ENCODE data around the gene CTNND2.

DNA sequence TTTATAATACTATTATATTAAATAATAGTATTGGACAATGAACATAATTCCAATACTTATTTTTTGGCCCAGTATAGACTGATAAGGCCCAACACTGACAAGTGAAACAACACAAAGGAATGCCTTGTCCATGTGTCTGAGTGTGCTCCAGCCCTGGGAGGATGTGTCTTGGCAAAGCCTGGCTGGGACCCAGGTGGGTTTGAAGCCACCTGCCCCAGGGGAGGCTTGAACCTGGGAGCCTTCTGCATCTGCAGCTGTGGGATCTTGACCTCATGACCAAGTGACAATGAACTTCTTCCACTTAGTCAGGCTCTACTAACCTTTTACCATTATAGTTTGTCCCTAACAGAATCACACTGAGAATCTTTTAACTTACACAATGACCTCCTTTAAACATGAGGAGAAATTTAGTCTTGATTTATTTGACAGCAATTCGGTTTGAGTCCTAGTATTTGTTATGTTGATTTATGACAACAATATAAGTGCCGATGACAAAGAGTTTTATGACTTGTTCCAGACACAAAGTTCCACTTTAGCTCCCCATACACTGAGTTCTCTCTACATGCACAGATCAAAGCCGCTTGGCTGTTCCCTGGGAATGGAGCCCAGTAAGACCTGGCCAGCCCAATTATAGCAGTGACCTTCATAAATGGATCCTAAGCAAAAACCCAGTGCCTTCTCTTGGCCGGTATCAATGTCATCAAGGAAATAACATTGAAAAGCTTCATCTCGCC is 294.5 kb downstream of the CTNND2 start:
- TF ChIP-seq, protein P1, sequence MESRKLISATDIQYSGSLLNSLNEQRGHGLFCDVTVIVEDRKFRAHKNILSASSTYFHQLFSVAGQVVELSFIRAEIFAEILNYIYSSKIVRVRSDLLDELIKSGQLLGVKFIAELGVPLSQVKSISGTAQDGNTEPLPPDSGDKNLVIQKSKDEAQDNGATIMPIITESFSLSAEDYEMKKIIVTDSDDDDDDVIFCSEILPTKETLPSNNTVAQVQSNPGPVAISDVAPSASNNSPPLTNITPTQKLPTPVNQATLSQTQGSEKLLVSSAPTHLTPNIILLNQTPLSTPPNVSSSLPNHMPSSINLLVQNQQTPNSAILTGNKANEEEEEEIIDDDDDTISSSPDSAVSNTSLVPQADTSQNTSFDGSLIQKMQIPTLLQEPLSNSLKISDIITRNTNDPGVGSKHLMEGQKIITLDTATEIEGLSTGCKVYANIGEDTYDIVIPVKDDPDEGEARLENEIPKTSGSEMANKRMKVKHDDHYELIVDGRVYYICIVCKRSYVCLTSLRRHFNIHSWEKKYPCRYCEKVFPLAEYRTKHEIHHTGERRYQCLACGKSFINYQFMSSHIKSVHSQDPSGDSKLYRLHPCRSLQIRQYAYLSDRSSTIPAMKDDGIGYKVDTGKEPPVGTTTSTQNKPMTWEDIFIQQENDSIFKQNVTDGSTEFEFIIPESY (IDR thresholded peaks at IDR 0.05): no peak
- TF ChIP-seq, protein P2, sequence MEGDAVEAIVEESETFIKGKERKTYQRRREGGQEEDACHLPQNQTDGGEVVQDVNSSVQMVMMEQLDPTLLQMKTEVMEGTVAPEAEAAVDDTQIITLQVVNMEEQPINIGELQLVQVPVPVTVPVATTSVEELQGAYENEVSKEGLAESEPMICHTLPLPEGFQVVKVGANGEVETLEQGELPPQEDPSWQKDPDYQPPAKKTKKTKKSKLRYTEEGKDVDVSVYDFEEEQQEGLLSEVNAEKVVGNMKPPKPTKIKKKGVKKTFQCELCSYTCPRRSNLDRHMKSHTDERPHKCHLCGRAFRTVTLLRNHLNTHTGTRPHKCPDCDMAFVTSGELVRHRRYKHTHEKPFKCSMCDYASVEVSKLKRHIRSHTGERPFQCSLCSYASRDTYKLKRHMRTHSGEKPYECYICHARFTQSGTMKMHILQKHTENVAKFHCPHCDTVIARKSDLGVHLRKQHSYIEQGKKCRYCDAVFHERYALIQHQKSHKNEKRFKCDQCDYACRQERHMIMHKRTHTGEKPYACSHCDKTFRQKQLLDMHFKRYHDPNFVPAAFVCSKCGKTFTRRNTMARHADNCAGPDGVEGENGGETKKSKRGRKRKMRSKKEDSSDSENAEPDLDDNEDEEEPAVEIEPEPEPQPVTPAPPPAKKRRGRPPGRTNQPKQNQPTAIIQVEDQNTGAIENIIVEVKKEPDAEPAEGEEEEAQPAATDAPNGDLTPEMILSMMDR (IDR thresholded peaks at IDR 0.05; ENCODE audit: low read depth, low read length, missing input control): no peak
